ENCODE measurements around the gene CDK5. TPM values are rescaled to one million over a fixed set of nuclear protein-coding genes. Genes with fewer than 3 reads are reported as not detected.

The CDK5 gene
- total and polyA plus RNA-seq, 2 of the 13 experiments (the other 11 are each of a cell fraction or from before 2014, with no cell fraction given), result 16.4 to 21.3 TPM

DNA sequence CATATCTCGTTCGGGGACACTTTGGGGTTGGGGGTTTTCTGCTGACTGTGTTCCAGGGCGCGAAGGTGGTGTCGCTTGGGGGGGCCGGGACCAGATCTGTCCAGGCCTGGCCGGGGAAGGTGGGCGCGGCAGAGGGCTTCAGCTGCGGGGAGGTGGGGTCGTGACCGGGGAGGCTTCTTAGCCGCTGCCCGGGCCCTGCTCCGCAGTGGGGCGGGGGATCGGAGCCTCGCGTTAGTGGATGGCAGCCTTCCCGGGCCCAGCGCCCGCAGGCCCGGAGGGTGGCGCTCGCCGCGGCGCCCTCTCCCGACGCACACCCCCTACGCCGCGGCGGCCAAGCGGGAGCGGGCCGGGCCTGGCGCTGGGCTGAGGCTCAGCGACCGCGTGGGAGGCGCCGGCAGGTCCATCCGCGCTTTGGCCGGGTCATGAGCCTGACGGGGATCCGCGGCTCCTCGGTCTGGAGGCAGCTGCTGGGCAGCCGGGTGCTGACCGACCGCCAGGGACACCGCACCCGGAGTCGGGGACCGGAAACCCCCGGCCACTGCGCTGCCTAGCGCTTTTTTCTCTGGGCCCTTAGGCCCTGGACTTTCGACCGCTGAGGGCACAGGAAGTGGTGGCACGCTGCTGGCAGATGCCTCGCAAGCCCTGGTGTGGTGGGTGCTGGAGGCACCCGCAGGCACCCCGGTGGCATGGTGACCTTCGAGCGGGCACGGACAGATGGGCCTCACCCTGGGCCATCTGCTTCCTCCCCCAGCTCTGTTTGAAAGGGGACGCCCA lies 29.7 kb upstream of the CDK5 start (continued):
- TF ChIP-seq ZFP91 (CRISPR knock-in tag; IDR thresholded peaks at IDR 0.05; ENCODE audit: borderline replicate concordance), result peak; percentile 31; the same call in 1 of the 2 replicates
- TF ChIP-seq, protein P1, sequence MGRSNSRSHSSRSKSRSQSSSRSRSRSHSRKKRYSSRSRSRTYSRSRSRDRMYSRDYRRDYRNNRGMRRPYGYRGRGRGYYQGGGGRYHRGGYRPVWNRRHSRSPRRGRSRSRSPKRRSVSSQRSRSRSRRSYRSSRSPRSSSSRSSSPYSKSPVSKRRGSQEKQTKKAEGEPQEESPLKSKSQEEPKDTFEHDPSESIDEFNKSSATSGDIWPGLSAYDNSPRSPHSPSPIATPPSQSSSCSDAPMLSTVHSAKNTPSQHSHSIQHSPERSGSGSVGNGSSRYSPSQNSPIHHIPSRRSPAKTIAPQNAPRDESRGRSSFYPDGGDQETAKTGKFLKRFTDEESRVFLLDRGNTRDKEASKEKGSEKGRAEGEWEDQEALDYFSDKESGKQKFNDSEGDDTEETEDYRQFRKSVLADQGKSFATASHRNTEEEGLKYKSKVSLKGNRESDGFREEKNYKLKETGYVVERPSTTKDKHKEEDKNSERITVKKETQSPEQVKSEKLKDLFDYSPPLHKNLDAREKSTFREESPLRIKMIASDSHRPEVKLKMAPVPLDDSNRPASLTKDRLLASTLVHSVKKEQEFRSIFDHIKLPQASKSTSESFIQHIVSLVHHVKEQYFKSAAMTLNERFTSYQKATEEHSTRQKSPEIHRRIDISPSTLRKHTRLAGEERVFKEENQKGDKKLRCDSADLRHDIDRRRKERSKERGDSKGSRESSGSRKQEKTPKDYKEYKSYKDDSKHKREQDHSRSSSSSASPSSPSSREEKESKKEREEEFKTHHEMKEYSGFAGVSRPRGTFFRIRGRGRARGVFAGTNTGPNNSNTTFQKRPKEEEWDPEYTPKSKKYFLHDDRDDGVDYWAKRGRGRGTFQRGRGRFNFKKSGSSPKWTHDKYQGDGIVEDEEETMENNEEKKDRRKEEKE (IDR thresholded peaks at IDR 0.05), result no peak
- 0 out of 2 replicates have a peak, but pooled peaks have one; percentile 28 for TF ChIP-seq MTA1 (CRISPR knock-in tag; IDR thresholded peaks at IDR 0.05; ENCODE audit: borderline replicate concordance)
- TF ChIP-seq, protein P2, sequence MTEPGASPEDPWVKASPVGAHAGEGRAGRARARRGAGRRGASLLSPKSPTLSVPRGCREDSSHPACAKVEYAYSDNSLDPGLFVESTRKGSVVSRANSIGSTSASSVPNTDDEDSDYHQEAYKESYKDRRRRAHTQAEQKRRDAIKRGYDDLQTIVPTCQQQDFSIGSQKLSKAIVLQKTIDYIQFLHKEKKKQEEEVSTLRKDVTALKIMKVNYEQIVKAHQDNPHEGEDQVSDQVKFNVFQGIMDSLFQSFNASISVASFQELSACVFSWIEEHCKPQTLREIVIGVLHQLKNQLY (CRISPR knock-in tag; IDR thresholded peaks at IDR 0.05), result peak; percentile 48; the same call in 1 of the 2 replicates
- TF ChIP-seq HNRNPL (IDR thresholded peaks at IDR 0.05; ENCODE audit: low read depth, low read length), result peak; percentile 100
- peak; percentile 86 for TF ChIP-seq ETV5 (CRISPR knock-in tag; IDR thresholded peaks at IDR 0.05; ENCODE audit: borderline replicate concordance)
- TF ChIP-seq HOXA9 (CRISPR knock-in tag; IDR thresholded peaks at IDR 0.05; ENCODE audit: borderline replicate concordance), result no peak
- no peak for TF ChIP-seq SOX6 (IDR thresholded peaks at IDR 0.05)
- TF ChIP-seq SOX6 (CRISPR knock-in tag; IDR thresholded peaks at IDR 0.05), result peak; percentile 18; the same call in 1 of the 2 replicates
- TF ChIP-seq ZNF766 (CRISPR knock-in tag; IDR thresholded peaks at IDR 0.05; ENCODE audit: borderline replicate concordance), result 0 out of 2 replicates have a peak, but pooled peaks have one; percentile 31
- TF ChIP-seq ARID4A (CRISPR knock-in tag; IDR thresholded peaks at IDR 0.05; ENCODE audit: borderline replicate concordance), result peak; percentile 81; the same call in 1 of the 2 replicates
- TF ChIP-seq, protein P3, sequence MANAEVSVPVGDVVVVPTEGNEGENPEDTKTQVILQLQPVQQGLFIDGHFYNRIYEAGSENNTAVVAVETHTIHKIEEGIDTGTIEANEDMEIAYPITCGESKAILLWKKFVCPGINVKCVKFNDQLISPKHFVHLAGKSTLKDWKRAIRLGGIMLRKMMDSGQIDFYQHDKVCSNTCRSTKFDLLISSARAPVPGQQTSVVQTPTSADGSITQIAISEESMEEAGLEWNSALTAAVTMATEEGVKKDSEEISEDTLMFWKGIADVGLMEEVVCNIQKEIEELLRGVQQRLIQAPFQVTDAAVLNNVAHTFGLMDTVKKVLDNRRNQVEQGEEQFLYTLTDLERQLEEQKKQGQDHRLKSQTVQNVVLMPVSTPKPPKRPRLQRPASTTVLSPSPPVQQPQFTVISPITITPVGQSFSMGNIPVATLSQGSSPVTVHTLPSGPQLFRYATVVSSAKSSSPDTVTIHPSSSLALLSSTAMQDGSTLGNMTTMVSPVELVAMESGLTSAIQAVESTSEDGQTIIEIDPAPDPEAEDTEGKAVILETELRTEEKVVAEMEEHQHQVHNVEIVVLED (CRISPR knock-in tag; IDR thresholded peaks at IDR 0.05; ENCODE audit: borderline replicate concordance), result peak; percentile 43; the same call in 1 of the 2 replicates
- peak; percentile 33 for TF ChIP-seq AGO1 (IDR thresholded peaks at IDR 0.05; ENCODE audit: low read depth, low read length, poor library complexity, severe bottlenecking)
- TF ChIP-seq, protein P4, sequence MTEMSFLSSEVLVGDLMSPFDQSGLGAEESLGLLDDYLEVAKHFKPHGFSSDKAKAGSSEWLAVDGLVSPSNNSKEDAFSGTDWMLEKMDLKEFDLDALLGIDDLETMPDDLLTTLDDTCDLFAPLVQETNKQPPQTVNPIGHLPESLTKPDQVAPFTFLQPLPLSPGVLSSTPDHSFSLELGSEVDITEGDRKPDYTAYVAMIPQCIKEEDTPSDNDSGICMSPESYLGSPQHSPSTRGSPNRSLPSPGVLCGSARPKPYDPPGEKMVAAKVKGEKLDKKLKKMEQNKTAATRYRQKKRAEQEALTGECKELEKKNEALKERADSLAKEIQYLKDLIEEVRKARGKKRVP (CRISPR knock-in tag; IDR thresholded peaks at IDR 0.05), result no peak

Data from HepG2 (cell line).